GM19455 (cell line): ENCODE data around the gene KHNYN.
"Not testable (repeated sequence)": the region's sequence is repeated elsewhere in the genome, so short reads cannot be mapped to it uniquely, and the experiment has no call there.

Experiments
- ATAC-seq: cut with Tn5 transposase; IDR thresholded peaks from one replicate; pipeline ENCODE4 v1.9.1; 2021; ENCODE audit not compliant: unreplicated experiment

The KHNYN gene

GRCh38 chr14:24465805-24466204, 36.1 kb downstream of the KHNYN start:
- ATAC-seq, result no peak

GRCh38 chr14:24470450-24470849, 40.7 kb downstream of the KHNYN start:
- not testable (repeated sequence) for ATAC-seq

- no peak for ATAC-seq
Measured at GRCh38 chr14:24473211-24473610, 43.5 kb downstream of the KHNYN start.

GRCh38 chr14:24475261-24475660, 45.5 kb downstream of the KHNYN start:
- no peak for ATAC-seq

GRCh38 chr14:24479999-24480398, 50.2 kb downstream of the KHNYN start:
- ATAC-seq, result not testable (repeated sequence)

- no peak for ATAC-seq
Measured at GRCh38 chr14:24481622-24482324, 52.0 kb downstream of the KHNYN start.

- not testable (repeated sequence) for ATAC-seq
Measured at GRCh38 chr14:24482699-24483303, 53.0 kb downstream of the KHNYN start.

GRCh38 chr14:24483604-24484252, 54.0 kb downstream of the KHNYN start:
- ATAC-seq, result no peak
